ENCODE results near the gene AICDA.

GRCh38 chr12:8603286-8603685, 9.4 kb downstream of the AICDA start:
- TF ChIP-seq GATA2 (IDR thresholded peaks at IDR 0.05; ENCODE audit: low read depth, low read length) (no peak), GATA3 (IDR thresholded peaks at IDR 0.05; ENCODE audit: low read depth, low read length) (no peak)
